ENCODE results near the gene SORCS2. TPM values are rescaled to one million over a fixed set of nuclear protein-coding genes. Genes with fewer than 3 reads are reported as not detected.

The SORCS2 gene
- total RNA-seq, 2 donors from 2014 or later, result 1.5 to 1.7 TPM

DNA sequence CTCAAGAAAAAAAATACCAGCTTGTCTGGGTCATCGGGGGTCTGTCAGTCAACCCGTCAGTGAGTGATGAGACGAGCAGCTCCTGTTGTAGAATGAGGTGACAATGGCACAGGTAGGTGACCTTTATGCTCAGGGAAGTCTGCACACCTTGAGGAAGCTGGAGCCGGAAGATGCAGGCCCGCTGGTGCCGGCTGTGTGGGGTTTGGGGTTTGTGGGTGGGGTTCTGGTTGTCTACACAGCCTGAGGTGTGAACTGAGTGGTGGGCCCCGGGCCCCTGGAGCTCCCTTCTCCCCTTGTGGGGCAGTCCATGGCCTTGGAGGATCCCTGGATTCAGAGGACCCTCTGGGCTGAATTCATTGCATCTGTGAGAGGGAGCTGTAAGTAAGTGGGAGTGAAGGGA, 75.5 kb downstream of the SORCS2 start:
- DNase-seq (ENCODE audit: low spot score), result no peak
- H3K9me3 ChIP-seq, result no peaks in the 10 kb centered on the region
- H3K4me1 ChIP-seq, result no peaks in the 10 kb centered on the region
- TF ChIP-seq, protein P1, sequence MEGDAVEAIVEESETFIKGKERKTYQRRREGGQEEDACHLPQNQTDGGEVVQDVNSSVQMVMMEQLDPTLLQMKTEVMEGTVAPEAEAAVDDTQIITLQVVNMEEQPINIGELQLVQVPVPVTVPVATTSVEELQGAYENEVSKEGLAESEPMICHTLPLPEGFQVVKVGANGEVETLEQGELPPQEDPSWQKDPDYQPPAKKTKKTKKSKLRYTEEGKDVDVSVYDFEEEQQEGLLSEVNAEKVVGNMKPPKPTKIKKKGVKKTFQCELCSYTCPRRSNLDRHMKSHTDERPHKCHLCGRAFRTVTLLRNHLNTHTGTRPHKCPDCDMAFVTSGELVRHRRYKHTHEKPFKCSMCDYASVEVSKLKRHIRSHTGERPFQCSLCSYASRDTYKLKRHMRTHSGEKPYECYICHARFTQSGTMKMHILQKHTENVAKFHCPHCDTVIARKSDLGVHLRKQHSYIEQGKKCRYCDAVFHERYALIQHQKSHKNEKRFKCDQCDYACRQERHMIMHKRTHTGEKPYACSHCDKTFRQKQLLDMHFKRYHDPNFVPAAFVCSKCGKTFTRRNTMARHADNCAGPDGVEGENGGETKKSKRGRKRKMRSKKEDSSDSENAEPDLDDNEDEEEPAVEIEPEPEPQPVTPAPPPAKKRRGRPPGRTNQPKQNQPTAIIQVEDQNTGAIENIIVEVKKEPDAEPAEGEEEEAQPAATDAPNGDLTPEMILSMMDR (IDR thresholded peaks at IDR 0.05), result no peak
- no peak overlapping the region for H3K27ac ChIP-seq
- no peak overlapping the region for H3K4me3 ChIP-seq
- H3K36me3 ChIP-seq, result no peaks in the 10 kb centered on the region
- H3K27me3 ChIP-seq, result no peaks in the 10 kb centered on the region

DNA sequence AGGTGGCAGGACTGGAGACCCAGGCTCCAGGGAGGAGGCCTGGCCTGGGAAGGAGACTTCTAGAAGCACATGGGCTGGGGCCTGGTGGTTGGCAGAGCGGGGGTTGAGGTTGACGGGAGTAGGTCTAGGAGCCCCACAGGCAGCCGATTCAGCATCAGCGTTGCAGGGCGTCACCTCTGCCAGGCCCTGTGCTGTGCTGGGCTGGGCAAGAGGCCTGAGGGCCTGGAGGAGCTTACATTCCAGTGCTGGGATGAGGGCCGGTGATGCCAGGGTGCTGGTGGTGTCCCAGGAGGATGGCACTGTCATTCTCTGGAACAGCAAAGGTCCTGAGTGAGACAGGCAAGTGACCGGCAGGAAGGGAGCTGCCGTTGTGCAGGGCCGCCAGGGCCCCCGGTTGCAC, 76.6 kb downstream of the SORCS2 start:
- no peaks in the 10 kb centered on the region for H3K9me3 ChIP-seq
- H3K27ac ChIP-seq, result no peak overlapping the region
- no peak overlapping the region for H3K4me3 ChIP-seq
- no peak for DNase-seq (ENCODE audit: low spot score)
- TF ChIP-seq, protein P1 (IDR thresholded peaks at IDR 0.05), result no peak
- H3K27me3 ChIP-seq, result no peaks in the 10 kb centered on the region
- H3K4me1 ChIP-seq, result no peaks in the 10 kb centered on the region
- no peaks in the 10 kb centered on the region for H3K36me3 ChIP-seq

- Histone ChIP-seq H3K9me3 (no peaks in the 10 kb centered on the region), H3K4me3 (no peak overlapping the region), H3K36me3 (no peaks in the 10 kb centered on the region), H3K4me1 (no peaks in the 10 kb centered on the region), H3K27ac (no peak overlapping the region), H3K27me3 (no peaks in the 10 kb centered on the region)
- no peak for DNase-seq (ENCODE audit: low spot score)
- TF ChIP-seq, protein P1 (IDR thresholded peaks at IDR 0.05), result no peak
These were observed 77.8 kb downstream of the SORCS2 start for GRCh38 chr4:7270121-7270520.

DNA sequence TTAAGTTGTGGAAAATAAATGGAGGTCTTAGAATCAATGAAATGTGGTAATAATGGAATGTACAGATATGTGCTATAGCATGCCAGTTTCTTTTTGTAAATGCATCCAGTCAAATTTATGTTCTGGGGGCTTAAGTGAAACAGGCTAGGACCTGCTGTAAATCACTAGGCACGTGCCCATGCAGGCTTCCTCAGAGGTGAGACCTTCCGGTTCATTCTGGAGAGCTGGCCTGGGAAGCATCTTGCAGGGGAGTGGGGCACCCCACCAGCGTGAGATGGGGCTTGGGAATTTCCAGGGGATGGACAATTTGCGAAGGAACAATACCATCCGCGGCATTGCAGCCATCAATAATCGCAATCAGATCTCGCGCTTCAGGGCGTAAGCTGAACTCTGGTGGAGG, 80.1 kb downstream of the SORCS2 start:
- DNase-seq (ENCODE audit: low spot score), result no peak
- TF ChIP-seq, protein P1 (IDR thresholded peaks at IDR 0.05), result no peak
- Histone ChIP-seq H3K27ac (no peak overlapping the region), H3K4me3 (no peak overlapping the region), H3K4me1 (no peaks in the 10 kb centered on the region), H3K9me3 (no peaks in the 10 kb centered on the region), H3K36me3 (no peaks in the 10 kb centered on the region), H3K27me3 (no peaks in the 10 kb centered on the region)

- TF ChIP-seq, protein P1 (IDR thresholded peaks at IDR 0.05), result no peak
These were observed 81.5 kb downstream of the SORCS2 start for GRCh38 chr4:7273738-7274297.

GRCh38 chr4:7275067-7275466, 82.7 kb downstream of the SORCS2 start:
- Histone ChIP-seq H3K9me3 (no peaks in the 10 kb centered on the region), H3K4me3 (no peak overlapping the region), H3K36me3 (no peaks in the 10 kb centered on the region), H3K27me3 (no peaks in the 10 kb centered on the region), H3K27ac (no peak overlapping the region), H3K4me1 (no peaks in the 10 kb centered on the region)
- TF ChIP-seq, protein P1 (IDR thresholded peaks at IDR 0.05), result no peak
- DNase-seq (ENCODE audit: low spot score), result no peak

More at GRCh38 chr4:7273738-7274297, 81.5 kb downstream of the SORCS2 start:
- H3K27me3 ChIP-seq, result no peaks in the 10 kb centered on the region
- H3K4me1 ChIP-seq, result no peaks in the 10 kb centered on the region
- no peak overlapping the region for H3K4me3 ChIP-seq
- no peaks in the 10 kb centered on the region for H3K36me3 ChIP-seq
- H3K27ac ChIP-seq, result no peak overlapping the region
- no peaks in the 10 kb centered on the region for H3K9me3 ChIP-seq
- no peak for DNase-seq (ENCODE audit: low spot score)
